Astrocyte (in vitro differentiated cells and primary cell): Measurements from ENCODE around the gene CBY1. TPM values are rescaled to one million over a fixed set of nuclear protein-coding genes. Genes with fewer than 3 reads are reported as not detected.

Source experiments
- DNase-seq: peaks from one replicate; pipeline ENCODE4 v3.0.0-alpha.2; 2010; ENCODE audit warnings: low read depth
- FAIRE-seq: peaks from 2 replicates; lab custom pipeline; 2011; peaks lifted over from hg19 to GRCh38; lab: Jason Lieb, UNC
- H2AFZ ChIP-seq: 2 replicates; pipeline ENCODE4 v1.6.0; 2012; ENCODE audit warnings: low read depth, low read length, inconsistent platforms
- H3K27ac ChIP-seq: 2 replicates; pipeline ENCODE4 v1.5.1; 2011; ENCODE audit warnings: low read depth, low read length, inconsistent platforms
- H3K27me3 ChIP-seq: 2 replicates; pipeline ENCODE4 v1.6.0; 2011; ENCODE audit warnings: low read length, inconsistent platforms; ENCODE audit not compliant: insufficient read depth
- H3K36me3 ChIP-seq: 2 replicates; pipeline ENCODE4 v1.5.1; 2011; ENCODE audit warnings: low read length, inconsistent platforms; ENCODE audit not compliant: insufficient read depth
- H3K4me1 ChIP-seq: 2 replicates; pipeline ENCODE4 v1.5.1; 2011; ENCODE audit warnings: low read length, inconsistent platforms; ENCODE audit not compliant: insufficient read depth
- H3K4me2 ChIP-seq: 2 replicates; pipeline ENCODE4 v1.6.0; 2012; ENCODE audit warnings: low read length, inconsistent platforms
- H3K4me3 ChIP-seq: 2 replicates; pipeline ENCODE4 v1.5.1; 2011; ENCODE audit warnings: low read depth, mild to moderate bottlenecking, low read length, inconsistent platforms; ENCODE audit not compliant: insufficient read depth
- H3K79me2 ChIP-seq: 2 replicates; pipeline ENCODE4 v1.6.0; 2012; ENCODE audit warnings: mild to moderate bottlenecking, low read length, inconsistent platforms; ENCODE audit not compliant: insufficient read depth
- H3K9ac ChIP-seq: 2 replicates; pipeline ENCODE4 v1.6.0; 2012; ENCODE audit warnings: mild to moderate bottlenecking, low read length, inconsistent platforms
- H3K9me3 ChIP-seq: 2 replicates; pipeline ENCODE4 v1.5.1; 2012; ENCODE audit warnings: low read depth, mild to moderate bottlenecking, low read length, inconsistent platforms; ENCODE audit not compliant: insufficient read depth
- H4K20me1 ChIP-seq: 2 replicates; pipeline ENCODE4 v1.6.0; 2012; ENCODE audit warnings: low read length, inconsistent platforms; ENCODE audit not compliant: insufficient read depth
- H3K27ac Mint-ChIP-seq: one replicate; pipeline ENCODE4 v1.8.0; 2021; ENCODE audit warnings: mild to moderate bottlenecking, mixed read lengths; ENCODE audit not compliant: unreplicated experiment
- H3K27me3 Mint-ChIP-seq: one replicate; pipeline ENCODE4 v1.8.0; 2021; ENCODE audit warnings: low read depth, mixed read lengths; ENCODE audit not compliant: unreplicated experiment
- H3K36me3 Mint-ChIP-seq: one replicate; pipeline ENCODE4 v1.8.0; 2021; ENCODE audit warnings: low read depth, mixed read lengths; ENCODE audit not compliant: unreplicated experiment
- H3K4me1 Mint-ChIP-seq: one replicate; pipeline ENCODE4 v1.8.0; 2021; ENCODE audit warnings: low read depth, mixed read lengths; ENCODE audit not compliant: unreplicated experiment
- H3K4me3 Mint-ChIP-seq: one replicate; pipeline ENCODE4 v1.8.0; 2021; ENCODE audit warnings: mild to moderate bottlenecking, moderate library complexity, mixed read lengths; ENCODE audit not compliant: unreplicated experiment
- H3K9me3 Mint-ChIP-seq: one replicate; pipeline ENCODE4 v1.8.0; 2021; ENCODE audit warnings: mild to moderate bottlenecking, mixed read lengths; ENCODE audit not compliant: unreplicated experiment
- EZH2 ChIP-seq: IDR thresholded peaks from 2 replicates; pipeline ENCODE4 v1.6.1; 2012; ENCODE audit warnings: mild to moderate bottlenecking, low read length, inconsistent platforms; ENCODE audit not compliant: insufficient read depth
- total RNA-seq: library from RNA; stranded (reverse); gene quantifications from 2 replicates; pipeline ENCODE4 v1.2.1, GENCODE V29; 2021
- TF ChIP-seq, protein P1 (sequence below): IDR thresholded peaks from 2 replicates; pipeline ENCODE4 v1.5.1; 2011; ENCODE audit warnings: low read depth, mild to moderate bottlenecking, inconsistent platforms, low read length, moderate library complexity; ENCODE audit not compliant: insufficient read depth

The CBY1 gene
- total RNA-seq, 1 donor from 2014 or later = 23.2 TPM

- peak overlapping the region; percentile 96 for H3K4me2 ChIP-seq
- Mint-ChIP-seq H3K4me3 (peak overlapping the region; percentile 97), H3K27me3 (no peaks in the 10 kb centered on the region), H3K4me1 (peaks cover 34% of the 10 kb centered on the region), H3K27ac (peak overlapping the region; percentile 85), H3K36me3 (peaks cover 12% of the 10 kb centered on the region), H3K9me3 (no peaks in the 10 kb centered on the region)
- DNase-seq (peak; percentile 88), FAIRE-seq (peak; percentile 71)
- peaks cover 76% of the 10 kb centered on the region for H3K79me2 ChIP-seq
- H3K36me3 ChIP-seq = peaks cover 4% of the 10 kb centered on the region
- peaks cover 42% of the 10 kb centered on the region for H3K4me1 ChIP-seq
- peak overlapping the region; percentile 79 for H3K9ac ChIP-seq
- no peaks in the 10 kb centered on the region for H3K9me3 ChIP-seq
- TF ChIP-seq, protein P1, sequence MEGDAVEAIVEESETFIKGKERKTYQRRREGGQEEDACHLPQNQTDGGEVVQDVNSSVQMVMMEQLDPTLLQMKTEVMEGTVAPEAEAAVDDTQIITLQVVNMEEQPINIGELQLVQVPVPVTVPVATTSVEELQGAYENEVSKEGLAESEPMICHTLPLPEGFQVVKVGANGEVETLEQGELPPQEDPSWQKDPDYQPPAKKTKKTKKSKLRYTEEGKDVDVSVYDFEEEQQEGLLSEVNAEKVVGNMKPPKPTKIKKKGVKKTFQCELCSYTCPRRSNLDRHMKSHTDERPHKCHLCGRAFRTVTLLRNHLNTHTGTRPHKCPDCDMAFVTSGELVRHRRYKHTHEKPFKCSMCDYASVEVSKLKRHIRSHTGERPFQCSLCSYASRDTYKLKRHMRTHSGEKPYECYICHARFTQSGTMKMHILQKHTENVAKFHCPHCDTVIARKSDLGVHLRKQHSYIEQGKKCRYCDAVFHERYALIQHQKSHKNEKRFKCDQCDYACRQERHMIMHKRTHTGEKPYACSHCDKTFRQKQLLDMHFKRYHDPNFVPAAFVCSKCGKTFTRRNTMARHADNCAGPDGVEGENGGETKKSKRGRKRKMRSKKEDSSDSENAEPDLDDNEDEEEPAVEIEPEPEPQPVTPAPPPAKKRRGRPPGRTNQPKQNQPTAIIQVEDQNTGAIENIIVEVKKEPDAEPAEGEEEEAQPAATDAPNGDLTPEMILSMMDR = no peak
- TF ChIP-seq EZH2 = no peak
- H2AFZ ChIP-seq = no peak overlapping the region
- H3K27me3 ChIP-seq = no peaks in the 10 kb centered on the region
- peak overlapping the region; percentile 76 for H3K4me3 ChIP-seq
- H3K27ac ChIP-seq = peak overlapping the region; percentile 92
- peaks cover 50% of the 10 kb centered on the region for H4K20me1 ChIP-seq
These were observed 40.4 kb downstream of the CBY1 start for GRCh38 chr22:38696606-38697424.

GRCh38 chr22:38697425-38698089 lies 41.1 kb downstream of the CBY1 start:
- peak overlapping the region; percentile 96 for H3K4me2 ChIP-seq
- H3K9ac ChIP-seq = peak overlapping the region; percentile 79
- H4K20me1 ChIP-seq = peaks cover 45% of the 10 kb centered on the region
- H3K4me3 ChIP-seq = peak overlapping the region; percentile 76
- no peak for TF ChIP-seq EZH2
- TF ChIP-seq, protein P1 = no peak
- H3K9me3 ChIP-seq = no peaks in the 10 kb centered on the region
- no peak for FAIRE-seq
- no peaks in the 10 kb centered on the region for H3K27me3 ChIP-seq
- Mint-ChIP-seq H3K27me3 (no peaks in the 10 kb centered on the region), H3K9me3 (no peaks in the 10 kb centered on the region), H3K4me1 (peaks cover 34% of the 10 kb centered on the region), H3K36me3 (peaks cover 12% of the 10 kb centered on the region), H3K4me3 (peak overlapping the region; percentile 97), H3K27ac (peak overlapping the region; percentile 85)
- peaks cover 70% of the 10 kb centered on the region for H3K79me2 ChIP-seq
- peaks cover 4% of the 10 kb centered on the region for H3K36me3 ChIP-seq
- peak; percentile 69 for DNase-seq
- peak overlapping the region; percentile 92 for H3K27ac ChIP-seq
- H2AFZ ChIP-seq = no peak overlapping the region
- peaks cover 42% of the 10 kb centered on the region for H3K4me1 ChIP-seq
